Stimulated activated CD4-positive, alpha-beta T cell treated with anti-CD3 and anti-CD28 coated beads, Interleukin-15, amount 100 ng/mL, for 48 hours (primary cell): ENCODE results near the gene CYB5B.
A peak's percentile ranks its signal among the peaks of the same experiment; 100 is the strongest.

Experiments
- DNase-seq, 2 donors: peaks; one replicate each; pipeline ENCODE4 v3.0.0-alpha.2; 2020; ENCODE audit warnings: low read depth in 2 of 2

The CYB5B gene

GRCh38 chr16:69485816-69486215, 61.4 kb downstream of the CYB5B start:
- DNase-seq = no peak

- no peak for DNase-seq
Observed at GRCh38 chr16:69486272-69486671, 61.9 kb downstream of the CYB5B start.

GRCh38 chr16:69486724-69487123, 62.3 kb downstream of the CYB5B start:
- DNase-seq = no peak

GRCh38 chr16:69490707-69491324, 66.4 kb downstream of the CYB5B start:
- DNase-seq = no peak

GRCh38 chr16:69494991-69495392, 70.6 kb downstream of the CYB5B start:
- DNase-seq = peak; percentile 12 to 54

- DNase-seq = no peak
Observed at GRCh38 chr16:69495821-69496220, 71.4 kb downstream of the CYB5B start.

- no peak for DNase-seq
Observed at GRCh38 chr16:69496376-69496775, 72.0 kb downstream of the CYB5B start.

GRCh38 chr16:69496896-69497295, 72.5 kb downstream of the CYB5B start:
- no peak for DNase-seq

- DNase-seq = no peak
Observed at GRCh38 chr16:69497876-69498596, 73.6 kb downstream of the CYB5B start.

GRCh38 chr16:69498926-69499325, 74.5 kb downstream of the CYB5B start:
- no peak for DNase-seq

GRCh38 chr16:69499541-69500230, 75.3 kb downstream of the CYB5B start:
- no peak for DNase-seq

- DNase-seq = no peak
Observed at GRCh38 chr16:69500496-69500895, 76.1 kb downstream of the CYB5B start.

- DNase-seq = no peak
Observed at GRCh38 chr16:69501956-69502745, 77.7 kb downstream of the CYB5B start.

- no peak for DNase-seq
Observed at GRCh38 chr16:69503244-69503643, 78.8 kb downstream of the CYB5B start.

- no peak for DNase-seq
Observed at GRCh38 chr16:69508033-69508755, 83.8 kb downstream of the CYB5B start.

GRCh38 chr16:69509125-69509524, 84.7 kb downstream of the CYB5B start:
- no peak for DNase-seq

- DNase-seq = no peak
Observed at GRCh38 chr16:69511651-69512050, 87.2 kb downstream of the CYB5B start.

GRCh38 chr16:69513180-69513966, 89.0 kb downstream of the CYB5B start:
- no peak for DNase-seq

- no peak for DNase-seq
Observed at GRCh38 chr16:69514356-69514755, 89.9 kb downstream of the CYB5B start.
